Cerebellar cortex (tissue), 1 donor: ENCODE measurements around the gene AKAP13.

Experiments used
- DNase-seq: peaks from one replicate; pipeline ENCODE4 v3.0.0-alpha.2; 2015; ENCODE audit warnings: low spot score

The AKAP13 gene

GRCh38 chr15:85445361-85445760, 65.0 kb downstream of the AKAP13 start:
- DNase-seq, result no peak

- no peak for DNase-seq
These were observed 70.8 kb downstream of the AKAP13 start for GRCh38 chr15:85451099-85451700.

- no peak for DNase-seq
These were observed 72.0 kb downstream of the AKAP13 start for GRCh38 chr15:85452436-85452835.

GRCh38 chr15:85453144-85453872, 72.9 kb downstream of the AKAP13 start:
- DNase-seq, result no peak

GRCh38 chr15:85454403-85454802, 74.0 kb downstream of the AKAP13 start:
- no peak for DNase-seq

GRCh38 chr15:85455891-85456290, 75.5 kb downstream of the AKAP13 start:
- DNase-seq, result no peak

GRCh38 chr15:85456798-85457197, 76.4 kb downstream of the AKAP13 start:
- DNase-seq, result no peak

- DNase-seq, result no peak
These were observed 77.1 kb downstream of the AKAP13 start for GRCh38 chr15:85457392-85457968.

- DNase-seq, result no peak
These were observed 78.4 kb downstream of the AKAP13 start for GRCh38 chr15:85458764-85459163.

- no peak for DNase-seq
These were observed 81.6 kb downstream of the AKAP13 start for GRCh38 chr15:85462029-85462428.

GRCh38 chr15:85463276-85463892, 83.0 kb downstream of the AKAP13 start:
- DNase-seq, result no peak

GRCh38 chr15:85463976-85464375, 83.6 kb downstream of the AKAP13 start:
- DNase-seq, result no peak

GRCh38 chr15:85464471-85464870, 84.1 kb downstream of the AKAP13 start:
- DNase-seq, result no peak

- no peak for DNase-seq
These were observed 90.3 kb downstream of the AKAP13 start for GRCh38 chr15:85470563-85471271.

- no peak for DNase-seq
These were observed 91.9 kb downstream of the AKAP13 start for GRCh38 chr15:85472349-85472748.

- no peak for DNase-seq
These were observed 93.1 kb downstream of the AKAP13 start for GRCh38 chr15:85473455-85473854.

GRCh38 chr15:85474700-85475316, 94.4 kb downstream of the AKAP13 start:
- no peak for DNase-seq

GRCh38 chr15:85475317-85475701, 94.9 kb downstream of the AKAP13 start:
- DNase-seq, result no peak

- DNase-seq, result no peak
These were observed 95.3 kb downstream of the AKAP13 start for GRCh38 chr15:85475711-85476110.

GRCh38 chr15:85477061-85477460, 96.7 kb downstream of the AKAP13 start:
- no peak for DNase-seq

- no peak for DNase-seq
These were observed 97.3 kb downstream of the AKAP13 start for GRCh38 chr15:85477730-85478129.

- no peak for DNase-seq
These were observed 98.8 kb downstream of the AKAP13 start for GRCh38 chr15:85479071-85479647.
